ENCODE measurements around the gene MIX23. TPM values are rescaled to one million over a fixed set of nuclear protein-coding genes. Genes with fewer than 3 reads are reported as not detected.

The MIX23 gene
- total and polyA plus RNA-seq, 10 of the 15 experiments (the other 5 are each of a cell fraction or from before 2014, with no cell fraction given): 30.0 to 176 (median 62.4) TPM

DNA sequence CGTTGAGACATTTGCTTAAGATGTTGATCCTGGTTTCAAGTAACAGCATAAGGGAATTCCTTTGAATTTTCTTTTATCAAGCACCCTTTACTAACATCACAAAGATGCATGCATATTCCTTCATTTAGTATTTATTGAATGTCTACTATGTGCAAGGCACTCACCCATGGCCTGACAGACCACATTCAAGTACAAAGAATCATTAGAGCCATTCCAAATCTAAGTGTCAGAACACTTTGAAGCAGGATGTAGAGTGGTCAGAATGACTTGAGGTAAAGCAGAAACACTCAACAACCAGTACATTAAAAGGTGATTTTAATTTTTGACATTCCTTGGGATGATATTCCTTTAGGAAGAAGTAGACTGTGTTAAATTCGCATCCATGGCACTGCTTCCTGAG, 38.8 kb upstream of the MIX23 start:
- CTCF ChIA-PET: no interaction called here
- H3K4me2 ChIP-seq (ENCODE audit: control insufficient read depth, insufficient read depth): no peak overlapping the region

DNA sequence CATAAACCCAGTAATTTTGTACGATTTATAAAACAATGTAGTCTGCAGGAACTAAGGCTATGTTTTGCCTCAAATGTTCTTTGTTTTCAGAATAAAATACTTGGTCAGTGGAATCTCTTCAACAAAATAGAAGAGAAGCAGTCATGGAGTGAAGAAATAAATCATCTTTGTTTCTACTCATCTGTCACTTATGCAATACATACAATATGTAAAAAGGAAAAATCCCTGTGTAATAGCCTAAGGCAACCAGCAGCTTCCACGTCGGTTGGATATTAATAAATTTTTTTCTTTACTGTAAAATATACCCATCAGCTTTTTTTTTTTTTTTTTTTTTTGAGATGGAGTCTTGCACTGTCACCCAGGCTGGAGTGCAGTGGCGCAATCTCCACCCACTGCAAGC, 38.1 kb upstream of the MIX23 start:
- no peak for ATAC-seq
- DNase-seq (ENCODE audit: low read depth, low spot score): no peak
- BruUV-seq (replicated peaks): no TSS peak
- no peak overlapping the region for H3K27ac ChIP-seq (ENCODE audit: control insufficient read depth, insufficient read depth)
- intact Hi-C loops (cut with micrococcal nuclease; ENCODE audit: unreplicated experiment) (no loop called here), in situ Hi-C loops (cut with MboI) (no loop called here)
- H3K27me3 ChIP-seq (replicated peaks in 1 of 2; ENCODE audit: control insufficient read depth in 2 of 2, insufficient read depth in 2 of 2, low read length in 1 of 2): no peaks in the 10 kb centered on the region
- peaks cover 16% of the 10 kb centered on the region for H3K79me2 ChIP-seq (ENCODE audit: control insufficient read depth, insufficient read depth, low read length)
- no peak overlapping the region for H3K4me2 ChIP-seq (ENCODE audit: control insufficient read depth, insufficient read depth)
- H3K9me3 ChIP-seq (replicated peaks; ENCODE audit: control insufficient read depth, insufficient read depth, low read length): no peaks in the 10 kb centered on the region
- FAIRE-seq: no peak
- WGBS (ENCODE audit: insufficient coverage, insufficient replicate concordance, low lambda C conversion rate, missing lambda C conversion rate): 100% methylated on average over 3 of the region's 4 CpGs
- RAD21 ChIA-PET (ENCODE audit: unreplicated experiment): interaction anchor here (0.7 kb wide), 1 partner anchor 799 kb away, joined by 3 read pairs; no protein-coding TSS in a partner anchor
- H3K4me3 ChIP-seq: no peak overlapping the region
- H3K36me3 ChIP-seq (ENCODE audit: control insufficient read depth in 2 of 2, insufficient read depth in 2 of 2, low read length in 1 of 2): peaks cover 1 to 10% of the 10 kb centered on the region in 2 experiments; a peak in 2 of 4 replicates
- SMC1A ChIA-PET (ENCODE audit: uncharacterized antibody, unreplicated experiment): no interaction called here
- POLR2A ChIA-PET: interaction anchor here (0.6 to 0.7 kb wide), 3 partner anchors 138 to 1193 kb away, joined by 3 to 5 read pairs (median 4); no protein-coding TSS in a partner anchor
- no peak overlapping the region for H2AFZ ChIP-seq (ENCODE audit: control insufficient read depth, low read depth, low read length)
- H4K20me1 ChIP-seq (ENCODE audit: control insufficient read depth, insufficient read depth): no peaks in the 10 kb centered on the region
- H3K9ac ChIP-seq (ENCODE audit: control insufficient read depth, insufficient read depth, low read length): no peak overlapping the region
- H3K4me1 ChIP-seq (ENCODE audit: control insufficient read depth, insufficient read depth, low read length): peaks cover 5% of the 10 kb centered on the region; the same call in 1 of the 2 replicates
- CTCF ChIA-PET: interaction anchor here (0.8 kb wide), 1 partner anchor 275 kb away, joined by 3 read pairs; no protein-coding TSS in a partner anchor
- no peak for TF ChIP-seq CHD2 (IDR thresholded peaks at IDR 0.05; ENCODE audit: borderline replicate concordance, low read depth, low read length)
- TF ChIP-seq LARP7 (IDR thresholded peaks at IDR 0.05): no peak
- no peak for TF ChIP-seq NFIC (IDR thresholded peaks at IDR 0.05; ENCODE audit: low read depth, low read length)
- TF ChIP-seq ZBED1 (IDR thresholded peaks at IDR 0.05; ENCODE audit: borderline replicate concordance): no peak
- TF ChIP-seq REST (IDR thresholded peaks at IDR 0.05; ENCODE audit: low read depth, low read length): no peak
- no peak for TF ChIP-seq KLF5 (IDR thresholded peaks at IDR 0.05; ENCODE audit: partially characterized antibody)
- no peak for TF ChIP-seq ATF7 (IDR thresholded peaks at IDR 0.05; ENCODE audit: low read depth)
- no peak for TF ChIP-seq SIN3A (IDR thresholded peaks at IDR 0.05; ENCODE audit: low read depth, low read length)
- TF ChIP-seq JUND (IDR thresholded peaks at IDR 0.05; ENCODE audit: low read depth, low read length): no peak
- TF ChIP-seq MEF2A (IDR thresholded peaks at IDR 0.05; ENCODE audit: insufficient read depth, low read depth, low read length): no peak
- TF ChIP-seq SREBF1 (IDR thresholded peaks at IDR 0.05; ENCODE audit: low read length): no peak
- TF ChIP-seq POLR2A (IDR thresholded peaks at IDR 0.05; ENCODE audit: low read depth, low read length): no peak

More for the DNA sequence above, 38.8 kb upstream of the MIX23 start:
- Histone ChIP-seq H3K27me3 (replicated peaks in 1 of 2; ENCODE audit: control insufficient read depth in 2 of 2, insufficient read depth in 2 of 2, low read length in 1 of 2) (no peaks in the 10 kb centered on the region), H3K79me2 (ENCODE audit: control insufficient read depth, insufficient read depth, low read length) (peaks cover 10% of the 10 kb centered on the region), H3K4me3 (no peak overlapping the region), H2AFZ (ENCODE audit: control insufficient read depth, low read depth, low read length) (no peak overlapping the region), H3K9ac (ENCODE audit: control insufficient read depth, insufficient read depth, low read length) (no peak overlapping the region), H4K20me1 (ENCODE audit: control insufficient read depth, insufficient read depth) (no peaks in the 10 kb centered on the region), H3K27ac (ENCODE audit: control insufficient read depth, insufficient read depth) (no peak overlapping the region), H3K9me3 (replicated peaks; ENCODE audit: control insufficient read depth, insufficient read depth, low read length) (no peaks in the 10 kb centered on the region), H3K36me3 (ENCODE audit: control insufficient read depth in 2 of 2, insufficient read depth in 2 of 2, low read length in 1 of 2) (peaks cover 4 to 14% of the 10 kb centered on the region in 2 experiments), H3K4me1 (ENCODE audit: control insufficient read depth, insufficient read depth, low read length) (peaks cover 5% of the 10 kb centered on the region; the same call in 1 of the 2 replicates)
- TF ChIP-seq ZNF24 (IDR thresholded peaks at IDR 0.05) (no peak), TBL1XR1 (IDR thresholded peaks at IDR 0.05; ENCODE audit: low read depth, low read length) (no peak), ESRRA (IDR thresholded peaks at IDR 0.05; ENCODE audit: low read length) (no peak), NBN (IDR thresholded peaks at IDR 0.05) (no peak), MYB (IDR thresholded peaks at IDR 0.05; ENCODE audit: borderline replicate concordance, low read depth, low read length) (no peak), SMARCA5 (IDR thresholded peaks at IDR 0.05) (no peak), SREBF2 (IDR thresholded peaks at IDR 0.05; ENCODE audit: low read length) (no peak), HDAC2 (IDR thresholded peaks at IDR 0.05) (no peak)
- TF ChIP-seq, protein P1, sequence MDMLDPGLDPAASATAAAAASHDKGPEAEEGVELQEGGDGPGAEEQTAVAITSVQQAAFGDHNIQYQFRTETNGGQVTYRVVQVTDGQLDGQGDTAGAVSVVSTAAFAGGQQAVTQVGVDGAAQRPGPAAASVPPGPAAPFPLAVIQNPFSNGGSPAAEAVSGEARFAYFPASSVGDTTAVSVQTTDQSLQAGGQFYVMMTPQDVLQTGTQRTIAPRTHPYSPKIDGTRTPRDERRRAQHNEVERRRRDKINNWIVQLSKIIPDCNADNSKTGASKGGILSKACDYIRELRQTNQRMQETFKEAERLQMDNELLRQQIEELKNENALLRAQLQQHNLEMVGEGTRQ (IDR thresholded peaks at IDR 0.05; ENCODE audit: borderline replicate concordance, low read depth, low read length): no peak
- ChIA-PET POLR2A (no interaction called here), RAD21 (ENCODE audit: unreplicated experiment) (no interaction called here), SMC1A (ENCODE audit: uncharacterized antibody, unreplicated experiment) (no interaction called here)
- FAIRE-seq (no peak), DNase-seq (ENCODE audit: low read depth, low spot score) (no peak), ATAC-seq (no peak)
- no TSS peak for BruUV-seq (replicated peaks)
- WGBS (ENCODE audit: insufficient coverage, insufficient replicate concordance, low lambda C conversion rate, missing lambda C conversion rate): 100% methylated on average over 2 of the region's 2 CpGs
- intact Hi-C loops (cut with micrococcal nuclease; ENCODE audit: unreplicated experiment) (no loop called here), in situ Hi-C loops (cut with MboI) (no loop called here)

All from GM12878 (cell line).